Bronchial epithelial cell (primary cell): ENCODE results near the gene GABRP. TPM values are rescaled to one million over a fixed set of nuclear protein-coding genes. Genes with fewer than 3 reads are reported as not detected.
"Not testable (repeated sequence)": the region's sequence is repeated elsewhere in the genome, so short reads cannot be mapped to it uniquely, and the experiment has no call there.

Experiments used
- DNase-seq: peaks from one replicate; pipeline ENCODE4 v3.0.0-alpha.2; 2010; ENCODE audit warnings: low read depth
- FAIRE-seq: peaks from 2 replicates; lab custom pipeline; 2011; peaks lifted over from hg19 to GRCh38; lab: Jason Lieb, UNC
- H3K27me3 ChIP-seq: 2 replicates; pipeline ENCODE4 v1.5.1; 2011; ENCODE audit warnings: low read length; ENCODE audit not compliant: control insufficient read depth, insufficient read depth
- H3K36me3 ChIP-seq: 2 replicates; pipeline ENCODE4 v1.5.1; 2011; ENCODE audit warnings: low read length; ENCODE audit not compliant: control insufficient read depth, insufficient read depth
- H3K4me3 ChIP-seq: 2 replicates; pipeline ENCODE4 v1.5.1; 2011; ENCODE audit warnings: mild to moderate bottlenecking, low read depth, low read length, control low read depth
- total RNA-seq: library from RNA; depleted of rRNA; stranded (reverse); fragments of >200 nt; gene quantifications from 2 replicates; pipeline ENCODE4 v1.2.1, GENCODE V29; 2014
- TF ChIP-seq, protein P1 (sequence below): IDR thresholded peaks from 2 replicates; pipeline ENCODE4 v1.5.1; 2011; ENCODE audit warnings: mild to moderate bottlenecking, moderate library complexity, low read length, control low read depth, inconsistent platforms; ENCODE audit not compliant: insufficient read depth, severe bottlenecking

GABRP gene
- total RNA-seq, 1 donor from 2014 or later = not detected

DNA sequence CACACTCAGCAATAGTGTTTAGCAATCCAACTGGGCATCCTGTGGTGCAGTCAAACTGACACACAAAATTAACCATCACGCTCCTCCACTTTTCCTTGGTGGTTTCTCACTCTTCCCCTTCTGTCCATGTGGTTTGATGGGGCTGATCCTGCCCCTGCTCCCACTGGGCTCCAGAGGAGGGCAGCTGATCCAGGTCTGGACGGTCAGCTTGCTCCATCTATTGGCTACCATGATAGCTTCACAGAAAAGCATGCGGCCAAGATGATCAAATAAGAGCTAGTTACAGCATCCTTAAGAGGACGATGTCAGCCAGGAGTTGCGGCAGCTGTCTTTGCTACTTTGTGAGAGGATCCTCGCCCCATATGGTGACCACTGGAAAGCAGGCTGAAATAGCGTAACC, 48.7 kb downstream of the GABRP start:
- Histone ChIP-seq H3K27me3 (no peaks in the 10 kb centered on the region), H3K4me3 (no peak overlapping the region), H3K36me3 (no peaks in the 10 kb centered on the region)
- no peak for FAIRE-seq
- TF ChIP-seq, protein P1, sequence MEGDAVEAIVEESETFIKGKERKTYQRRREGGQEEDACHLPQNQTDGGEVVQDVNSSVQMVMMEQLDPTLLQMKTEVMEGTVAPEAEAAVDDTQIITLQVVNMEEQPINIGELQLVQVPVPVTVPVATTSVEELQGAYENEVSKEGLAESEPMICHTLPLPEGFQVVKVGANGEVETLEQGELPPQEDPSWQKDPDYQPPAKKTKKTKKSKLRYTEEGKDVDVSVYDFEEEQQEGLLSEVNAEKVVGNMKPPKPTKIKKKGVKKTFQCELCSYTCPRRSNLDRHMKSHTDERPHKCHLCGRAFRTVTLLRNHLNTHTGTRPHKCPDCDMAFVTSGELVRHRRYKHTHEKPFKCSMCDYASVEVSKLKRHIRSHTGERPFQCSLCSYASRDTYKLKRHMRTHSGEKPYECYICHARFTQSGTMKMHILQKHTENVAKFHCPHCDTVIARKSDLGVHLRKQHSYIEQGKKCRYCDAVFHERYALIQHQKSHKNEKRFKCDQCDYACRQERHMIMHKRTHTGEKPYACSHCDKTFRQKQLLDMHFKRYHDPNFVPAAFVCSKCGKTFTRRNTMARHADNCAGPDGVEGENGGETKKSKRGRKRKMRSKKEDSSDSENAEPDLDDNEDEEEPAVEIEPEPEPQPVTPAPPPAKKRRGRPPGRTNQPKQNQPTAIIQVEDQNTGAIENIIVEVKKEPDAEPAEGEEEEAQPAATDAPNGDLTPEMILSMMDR = no peak
- DNase-seq = no peak

DNA sequence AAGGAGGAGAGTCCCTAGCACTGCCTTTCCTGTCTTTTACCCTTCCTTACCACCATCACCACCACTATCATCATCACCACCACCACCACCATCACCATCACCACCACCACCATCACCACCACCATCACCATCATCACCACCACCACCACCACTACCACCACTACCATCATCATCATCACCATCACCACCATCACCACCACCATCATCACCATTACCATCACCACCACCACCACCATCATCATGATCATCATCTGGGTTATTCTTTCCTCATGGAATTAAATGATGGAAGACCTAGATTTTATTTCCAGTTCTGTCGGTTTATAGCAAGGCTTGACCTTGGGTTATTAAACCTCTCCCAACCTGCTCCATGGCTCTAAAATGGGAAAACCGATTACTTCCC, 50.5 kb downstream of the GABRP start:
- DNase-seq, H3K4me3 ChIP-seq, FAIRE-seq, H3K27me3 ChIP-seq, H3K36me3 ChIP-seq: not testable (repeated sequence)

DNA sequence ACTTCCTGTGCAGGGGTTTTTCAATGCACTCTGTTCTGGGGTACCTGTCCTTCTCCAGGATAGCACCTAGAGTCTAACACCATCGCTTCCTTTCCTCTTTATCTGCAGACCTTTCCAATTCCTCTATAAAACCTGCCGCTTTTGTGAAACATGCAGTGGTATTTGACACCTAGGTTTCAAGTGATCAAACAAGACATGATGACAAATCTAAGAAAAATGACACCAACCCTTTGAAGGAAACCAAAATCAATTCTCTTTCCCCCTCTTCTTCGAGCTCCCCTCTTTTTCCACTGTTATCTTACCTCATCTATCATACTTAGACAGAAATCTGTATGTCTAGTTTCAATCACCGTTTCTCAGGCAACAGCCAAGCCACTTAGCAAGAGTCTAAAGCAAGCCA, 52.7 kb downstream of the GABRP start:
- TF ChIP-seq, protein P1 = no peak
- H3K27me3 ChIP-seq = no peaks in the 10 kb centered on the region
- H3K4me3 ChIP-seq = no peak overlapping the region
- no peaks in the 10 kb centered on the region for H3K36me3 ChIP-seq
- DNase-seq = no peak
- no peak for FAIRE-seq

DNA sequence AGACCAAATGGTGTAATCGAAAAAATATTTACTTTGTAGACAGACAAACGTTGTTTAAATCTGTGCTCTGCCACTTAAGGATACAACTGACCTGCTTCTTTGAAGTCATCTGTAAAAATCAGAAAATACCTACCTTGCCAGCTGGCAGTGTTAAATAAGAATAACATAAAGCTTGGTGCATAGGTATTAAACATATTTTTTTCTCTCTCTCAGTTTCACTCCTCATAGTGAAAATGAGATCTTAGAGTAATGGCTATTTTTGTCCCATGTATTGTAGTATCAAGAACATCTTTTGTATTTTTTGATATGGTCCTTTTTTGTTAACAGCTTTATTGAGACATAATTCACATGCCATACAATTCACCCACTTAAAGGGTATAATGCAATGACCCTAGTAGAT, 60.3 kb downstream of the GABRP start:
- Histone ChIP-seq H3K4me3 (no peak overlapping the region), H3K36me3 (no peaks in the 10 kb centered on the region), H3K27me3 (no peaks in the 10 kb centered on the region)
- TF ChIP-seq, protein P1 = no peak
- no peak for DNase-seq
- no peak for FAIRE-seq

DNA sequence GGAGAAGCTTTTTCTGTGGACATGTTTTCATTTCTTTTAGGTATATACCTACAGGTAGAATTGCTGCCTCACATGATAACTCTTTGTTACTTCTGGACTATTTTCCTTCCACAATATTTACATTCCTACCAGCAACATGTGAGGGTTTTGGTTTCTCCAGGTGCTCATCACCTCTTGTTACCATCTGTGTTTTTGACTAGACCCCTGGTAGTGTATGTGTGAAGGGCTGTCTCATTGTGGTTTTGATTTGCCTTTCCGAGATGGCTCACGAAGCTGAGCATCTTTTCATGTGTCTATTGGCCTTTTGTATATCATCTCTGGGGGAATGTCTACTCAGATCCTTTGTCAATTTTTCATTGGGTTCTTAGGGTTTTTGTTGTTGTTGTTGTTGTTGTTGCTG, 61.1 kb downstream of the GABRP start:
- no peak for FAIRE-seq
- TF ChIP-seq, protein P1 = no peak
- no peak for DNase-seq

DNA sequence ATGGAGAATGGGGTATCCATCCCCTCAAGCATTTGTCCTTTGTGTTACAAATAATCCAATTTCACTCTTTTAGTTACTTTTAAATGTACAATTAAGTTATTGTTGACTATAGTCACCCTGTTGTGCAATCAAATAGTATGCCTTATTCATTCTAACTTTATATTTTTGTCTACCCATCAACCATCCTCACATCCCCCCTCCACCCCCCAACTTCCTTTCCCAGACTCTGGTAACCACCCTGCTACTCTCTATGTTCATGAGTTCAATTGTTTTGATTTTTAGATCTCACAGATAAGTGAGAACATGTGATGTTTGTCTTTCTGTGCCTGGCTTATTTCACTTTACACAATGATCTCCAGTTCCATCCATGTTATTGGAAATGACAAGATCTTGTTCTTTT, 62.9 kb downstream of the GABRP start:
- no peaks in the 10 kb centered on the region for H3K36me3 ChIP-seq
- H3K4me3 ChIP-seq = no peak overlapping the region
- DNase-seq (no peak), FAIRE-seq (no peak)
- no peaks in the 10 kb centered on the region for H3K27me3 ChIP-seq
- TF ChIP-seq, protein P1 = no peak

More for the DNA sequence above, 61.1 kb downstream of the GABRP start:
- Histone ChIP-seq H3K27me3 (no peaks in the 10 kb centered on the region), H3K4me3 (no peak overlapping the region), H3K36me3 (no peaks in the 10 kb centered on the region)
